ENCODE data around the gene PHPT1.
"Not testable (repeated sequence)": the region's sequence is repeated elsewhere in the genome, so short reads cannot be mapped to it uniquely, and the experiment has no call there.

Gene PHPT1

DNA sequence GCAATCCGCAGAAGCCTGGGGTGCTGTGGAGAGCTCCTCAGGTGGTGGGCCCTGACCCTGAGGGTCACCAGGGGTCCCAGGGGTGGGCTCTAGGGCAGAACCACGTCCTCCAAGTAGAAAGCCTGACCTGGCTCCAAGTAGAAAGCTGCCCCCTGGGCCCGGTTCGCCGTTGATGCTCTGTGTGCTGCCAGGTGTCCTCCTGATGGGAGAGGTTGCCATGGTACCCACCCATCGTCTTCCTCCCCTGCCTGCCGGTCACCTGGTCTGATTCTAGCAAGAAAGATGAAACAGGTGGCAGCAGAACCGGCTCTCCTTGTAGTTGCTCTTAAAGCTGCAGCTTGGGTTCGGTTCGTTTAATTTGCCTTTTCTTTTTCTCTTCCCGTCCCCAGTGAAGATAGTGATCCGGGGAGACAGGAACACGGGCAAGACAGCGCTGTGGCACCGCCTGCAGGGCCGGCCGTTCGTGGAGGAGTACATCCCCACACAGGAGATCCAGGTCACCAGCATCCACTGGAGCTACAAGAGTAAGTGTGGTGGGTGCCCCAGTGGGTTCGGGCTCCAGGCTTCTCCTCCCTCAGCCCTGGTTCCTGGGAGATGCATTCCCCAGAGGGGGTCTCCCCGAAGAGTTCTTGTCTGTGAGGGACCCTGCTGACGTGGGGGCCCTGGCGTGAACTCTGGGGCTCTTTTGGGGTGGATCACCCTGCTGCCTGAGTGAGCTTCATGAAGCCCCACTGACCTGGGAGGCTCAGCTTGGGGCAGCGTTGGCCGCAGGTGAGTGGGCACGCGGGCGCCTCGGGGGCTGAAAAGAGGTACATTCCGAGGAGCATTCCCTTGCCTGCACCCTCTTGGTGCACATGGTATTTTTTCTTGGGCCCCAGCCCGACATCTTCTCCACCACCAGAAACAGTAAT, 25.8 kb upstream of the PHPT1 start:
- DNase-seq (ENCODE audit: low read depth, low spot score), result no peak

GRCh38 chr9:136824496-136825225, 24.5 kb upstream of the PHPT1 start:
- no peak for DNase-seq (ENCODE audit: low read depth, low spot score)

- no peak for DNase-seq (ENCODE audit: low read depth, low spot score)
Observed at GRCh38 chr9:136825295-136826187, 23.7 kb upstream of the PHPT1 start.

DNA sequence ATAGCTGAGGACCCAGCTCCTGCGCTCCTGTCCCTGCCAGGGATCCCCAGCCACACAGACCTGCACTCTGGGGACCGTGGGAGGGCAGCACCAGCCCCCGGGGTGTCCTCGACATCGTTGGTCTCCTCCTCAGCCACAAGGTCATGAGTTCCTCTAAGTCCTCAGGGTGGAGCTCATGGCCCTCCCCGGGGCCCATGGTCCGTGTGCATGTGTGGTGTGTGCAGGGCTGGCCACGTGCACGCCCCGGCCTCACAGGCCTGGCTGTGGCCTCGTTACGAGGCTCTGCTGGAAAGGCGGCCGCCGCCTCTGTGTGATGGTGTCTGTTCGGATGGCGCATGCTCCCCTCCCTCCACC, 23.0 kb upstream of the PHPT1 start:
- no peak for DNase-seq (ENCODE audit: low read depth, low spot score)

- DNase-seq (ENCODE audit: low read depth, low spot score), result no peak
Observed at GRCh38 chr9:136826703-136827582, 22.3 kb upstream of the PHPT1 start.

DNA sequence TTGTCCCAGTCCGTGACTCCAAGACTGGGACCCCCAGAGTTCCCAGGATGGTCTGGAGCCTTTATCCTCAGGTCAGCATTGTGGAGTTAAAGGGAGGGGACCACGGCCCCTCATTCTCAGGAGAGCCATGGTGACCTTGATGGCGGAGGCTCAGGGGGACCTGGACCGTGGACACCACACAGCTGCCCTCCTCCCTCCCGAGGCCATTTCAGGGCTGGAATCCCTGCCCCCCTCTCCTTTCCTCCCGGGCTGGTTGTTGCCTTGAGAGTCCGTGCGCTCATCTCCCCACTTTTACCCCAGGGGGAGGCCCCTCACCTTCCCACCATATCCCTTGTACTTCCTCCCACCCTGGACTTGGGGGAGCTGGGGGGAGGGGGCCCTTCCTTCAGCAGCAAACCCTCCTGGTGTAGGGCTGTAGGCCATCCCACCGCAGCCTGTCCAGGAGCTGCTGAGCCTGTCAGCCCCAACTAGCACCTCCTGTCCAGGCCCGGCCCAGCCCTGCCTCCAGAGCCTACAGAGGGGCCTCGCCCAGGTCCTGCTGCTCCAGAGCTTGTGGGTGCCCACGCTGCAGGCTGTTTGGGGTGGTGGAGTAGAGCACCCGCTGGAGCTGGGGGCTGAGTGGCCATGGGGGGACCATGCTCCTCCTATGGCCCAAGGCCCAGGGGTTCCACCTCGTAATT, 21.3 kb upstream of the PHPT1 start:
- no peak for DNase-seq (ENCODE audit: low read depth, low spot score)

- DNase-seq (ENCODE audit: low read depth, low spot score), result no peak
Observed at GRCh38 chr9:136828474-136829140, 20.6 kb upstream of the PHPT1 start.

GRCh38 chr9:136829412-136829811, 19.8 kb upstream of the PHPT1 start:
- no peak for DNase-seq (ENCODE audit: low read depth, low spot score)

DNA sequence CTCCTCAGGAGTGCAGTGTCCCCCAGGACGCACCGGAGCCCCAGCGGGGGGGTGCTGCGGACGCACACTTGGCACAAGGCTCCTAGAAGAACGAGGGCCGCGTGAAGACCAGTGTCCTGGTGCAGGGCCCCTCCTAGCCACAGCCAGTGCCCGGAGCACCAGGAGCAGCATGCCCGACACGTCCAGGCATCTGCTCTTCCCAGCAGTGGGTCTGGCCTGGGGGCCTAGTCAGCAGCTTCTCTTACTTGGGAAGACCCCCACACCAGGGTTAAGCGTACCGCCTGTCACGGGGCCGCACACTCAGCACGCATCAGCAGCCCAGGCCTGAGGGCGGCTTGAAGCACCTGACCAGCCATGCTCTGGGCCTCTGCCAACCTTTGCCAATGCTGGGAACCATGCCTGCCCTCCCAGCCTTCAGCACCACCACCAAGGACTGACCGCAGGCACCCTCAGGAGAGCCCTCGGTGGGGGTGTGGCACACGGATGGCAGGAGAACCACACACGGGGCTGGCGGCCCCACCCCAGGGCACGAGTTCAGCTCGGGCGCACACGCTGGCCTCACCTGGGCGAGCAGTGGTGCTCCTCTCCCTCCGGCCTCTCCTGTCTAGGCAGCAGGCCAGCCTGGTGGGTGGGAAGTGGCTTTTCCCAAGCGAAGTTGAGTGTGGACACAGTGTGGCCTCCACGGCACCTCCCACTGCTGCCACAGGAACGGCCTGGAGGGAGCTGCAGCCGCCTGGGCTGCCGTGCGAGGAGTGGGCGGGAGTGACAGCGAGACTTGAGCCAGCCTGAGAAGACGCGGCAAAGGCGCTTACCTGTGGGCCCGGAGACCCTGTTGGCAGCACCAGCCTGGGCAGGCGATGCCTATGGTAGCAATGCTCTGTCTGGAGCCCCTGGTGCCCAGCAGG, 19.0 kb upstream of the PHPT1 start:
- no peak for DNase-seq (ENCODE audit: low read depth, low spot score)

DNA sequence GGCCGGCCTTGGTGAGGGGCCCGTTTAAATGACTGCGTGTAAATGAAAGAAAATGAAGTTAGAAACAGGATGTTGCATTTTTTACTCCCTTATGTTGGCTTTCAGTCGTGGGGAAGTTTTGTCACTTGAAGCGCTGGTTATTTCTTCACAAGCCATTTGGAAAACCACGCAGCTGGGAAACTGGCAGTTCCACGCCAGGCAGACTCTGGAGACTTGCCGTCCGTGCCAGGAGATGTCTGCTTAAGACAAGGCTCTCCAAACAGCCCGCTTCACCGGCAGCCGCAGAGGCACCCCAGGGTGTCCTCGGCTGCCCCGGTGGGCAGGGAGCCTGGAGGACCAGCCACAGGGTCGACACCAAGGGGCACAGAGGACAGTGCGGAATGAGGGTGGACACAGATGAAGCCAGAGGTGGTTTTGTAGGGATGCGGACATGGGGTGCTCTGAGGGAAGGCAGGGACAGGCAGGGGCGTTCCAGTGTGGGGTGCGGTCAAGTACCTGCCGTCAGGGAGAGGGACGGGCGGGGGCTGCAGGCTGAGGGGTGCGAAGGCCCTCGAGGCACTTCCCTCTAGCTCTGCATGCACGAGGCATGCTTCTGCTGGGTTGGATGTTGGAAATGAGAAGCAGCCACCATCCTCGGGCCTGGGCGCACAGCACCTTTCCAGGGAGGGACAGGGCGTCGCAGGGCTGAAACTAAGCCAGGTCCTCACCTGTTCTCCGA, 18.0 kb upstream of the PHPT1 start:
- no peak for DNase-seq (ENCODE audit: low read depth, low spot score)

GRCh38 chr9:136831720-136832104, 17.5 kb upstream of the PHPT1 start:
- no peak for DNase-seq (ENCODE audit: low read depth, low spot score)

GRCh38 chr9:136832581-136832980, 16.6 kb upstream of the PHPT1 start:
- DNase-seq (ENCODE audit: low read depth, low spot score), result no peak

GRCh38 chr9:136833381-136834048, 15.7 kb upstream of the PHPT1 start:
- not testable (repeated sequence) for DNase-seq (ENCODE audit: low read depth, low spot score)

GRCh38 chr9:136835162-136835931, 13.9 kb upstream of the PHPT1 start:
- DNase-seq (ENCODE audit: low read depth, low spot score), result no peak

DNA sequence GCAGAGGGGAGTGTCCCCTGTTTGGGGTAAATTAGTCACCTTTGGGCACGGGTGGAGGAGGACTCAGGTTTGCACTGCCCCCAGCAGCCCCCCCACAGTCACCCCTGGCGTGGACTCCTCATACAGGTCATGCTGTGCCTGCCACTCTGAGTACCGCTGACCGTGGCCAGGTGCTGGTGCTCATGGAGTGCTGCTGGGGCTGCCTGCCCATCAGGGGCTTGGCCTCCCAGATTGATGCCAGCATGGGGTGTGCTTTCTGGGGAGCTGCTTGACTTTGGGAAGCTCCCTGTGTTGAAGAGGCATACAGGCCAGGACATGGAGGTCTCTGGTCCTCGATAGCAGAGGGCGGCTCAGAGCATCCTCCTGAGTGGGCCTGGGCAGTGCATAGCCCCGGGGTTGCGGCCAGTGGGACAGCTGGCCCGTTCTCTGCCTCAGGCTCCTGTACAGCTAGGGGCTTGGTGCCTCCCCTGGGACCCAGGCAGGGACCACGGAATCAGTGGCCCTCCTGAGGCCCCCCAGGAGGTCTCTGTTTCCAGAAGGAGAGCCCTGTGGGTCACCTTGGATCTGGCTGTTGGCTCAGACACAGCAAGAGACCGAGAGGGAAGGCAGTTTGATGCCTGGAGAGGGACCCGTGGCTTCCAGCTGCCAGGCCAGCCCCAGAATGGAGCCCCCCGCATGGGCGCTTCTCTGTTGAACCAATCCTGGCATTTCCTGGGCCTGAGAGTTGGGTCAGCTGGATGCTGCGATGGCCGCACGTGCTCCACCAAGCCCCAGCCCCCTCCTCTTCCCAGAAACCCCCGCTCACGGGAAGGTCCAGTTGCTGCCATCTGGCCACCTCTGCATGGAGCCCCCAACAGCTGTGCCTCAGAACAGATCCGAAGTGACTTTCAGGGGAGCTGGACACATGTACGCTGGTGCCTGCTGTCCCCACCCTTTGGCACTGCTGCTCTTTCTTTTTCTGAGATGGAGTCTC, 13.0 kb upstream of the PHPT1 start:
- DNase-seq (ENCODE audit: low read depth, low spot score), result no peak

All from iPS DF 19.7 (cell line).